HL-60/S4 treated with retinoic acid at 250 ng/mL for 4 days and 3 days (cell line): ENCODE results near the gene PRELP.
"Not testable (repeated sequence)": the region's sequence is repeated elsewhere in the genome, so short reads cannot be mapped to it uniquely, and the experiment has no call there.

ENCODE experiments used
- in situ Hi-C: fragments of 300-500 bp; cut with MboI; formaldehyde crosslinking; loops from 2 replicates; pipeline ENCODE4 v1.7.0; 2022; ENCODE audit warnings: low sequenced_read_pairs

PRELP gene

DNA sequence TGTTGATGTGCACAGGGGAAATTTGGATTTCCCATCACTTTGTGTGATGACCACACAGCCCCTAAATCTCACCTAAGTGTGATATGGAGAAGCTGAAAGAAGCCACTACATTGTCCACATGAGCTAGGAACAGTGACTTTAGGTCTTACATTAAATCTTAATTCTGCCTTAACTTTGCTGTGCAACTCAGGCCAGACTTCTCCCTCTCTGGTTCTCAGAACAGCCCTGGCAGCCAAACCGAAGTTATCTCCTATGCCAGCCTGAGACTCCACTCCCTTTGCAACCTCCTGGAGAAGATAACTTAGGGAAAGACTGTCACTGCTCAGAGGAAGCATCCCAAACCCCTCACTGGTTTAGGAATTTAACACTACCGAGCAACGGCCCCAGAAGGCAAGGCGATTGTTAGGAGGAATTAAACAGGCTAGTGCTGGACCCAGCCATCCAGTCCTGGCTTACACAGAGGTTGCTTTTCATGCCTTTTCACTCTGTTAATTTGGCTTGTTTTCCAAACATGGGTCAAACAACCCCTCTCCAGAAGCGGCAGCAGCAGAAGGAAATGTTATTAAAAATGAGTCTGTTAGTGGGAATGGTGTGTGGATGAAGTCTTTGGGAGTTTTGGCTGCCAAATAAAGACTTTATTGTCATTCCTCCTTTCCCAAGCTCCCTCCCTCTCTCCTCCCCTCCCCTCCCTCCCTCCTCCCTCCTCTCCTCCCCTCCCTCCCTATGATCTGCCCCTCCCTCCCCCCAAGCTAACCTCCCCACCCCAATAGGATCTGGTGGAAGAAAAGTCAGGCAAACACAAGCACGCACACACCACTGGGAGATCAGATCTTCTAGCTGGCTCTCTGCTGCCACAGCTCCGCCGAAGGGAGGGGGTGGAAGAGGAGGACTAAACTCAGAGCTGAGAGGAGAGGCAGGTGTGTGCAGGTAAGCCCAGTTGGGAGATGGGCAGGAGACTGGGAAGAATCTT is at the start of gene PRELP:
Gene PRELP (plus strand): TSS at position 795 of the 970 bp plus-strand sequence. CDS start 7,379 bp downstream, outside the sequence.
- in situ Hi-C loops = loop anchor here (25.0 kb wide), 1 partner anchor 438 kb away; the partner anchor contains the start of gene PPFIA4

DNA sequence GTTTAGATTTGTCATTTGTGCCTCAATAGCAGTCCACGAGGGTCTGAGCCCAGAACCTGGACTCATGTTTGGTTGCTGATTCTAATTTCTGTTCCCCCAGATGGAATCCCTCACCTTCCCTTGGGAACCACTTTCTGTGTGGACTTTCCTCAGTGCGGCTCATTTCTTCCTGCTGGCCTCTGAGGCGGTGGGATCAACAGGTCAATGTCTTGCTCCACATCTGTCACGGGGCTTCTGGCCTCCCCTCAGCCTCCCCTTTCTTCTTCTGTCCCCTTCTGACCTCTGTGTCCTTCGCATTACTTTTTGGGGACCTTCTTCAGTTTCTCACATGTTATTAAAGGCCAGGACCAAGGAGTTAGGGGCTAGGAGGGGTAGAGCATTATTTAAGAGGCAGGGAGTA is 49.2 kb upstream of the PRELP start:
- in situ Hi-C loops = no loop called here

GRCh38 chr1:203426870-203427269 is 48.7 kb upstream of the PRELP start:
- in situ Hi-C loops = no loop called here

GRCh38 chr1:203427451-203427850 is 48.2 kb upstream of the PRELP start:
- in situ Hi-C loops = no loop called here

- in situ Hi-C loops = no loop called here
Observed at GRCh38 chr1:203428981-203429599, 46.5 kb upstream of the PRELP start.

- in situ Hi-C loops = no loop called here
Observed at GRCh38 chr1:203435615-203436014, 40.0 kb upstream of the PRELP start.

DNA sequence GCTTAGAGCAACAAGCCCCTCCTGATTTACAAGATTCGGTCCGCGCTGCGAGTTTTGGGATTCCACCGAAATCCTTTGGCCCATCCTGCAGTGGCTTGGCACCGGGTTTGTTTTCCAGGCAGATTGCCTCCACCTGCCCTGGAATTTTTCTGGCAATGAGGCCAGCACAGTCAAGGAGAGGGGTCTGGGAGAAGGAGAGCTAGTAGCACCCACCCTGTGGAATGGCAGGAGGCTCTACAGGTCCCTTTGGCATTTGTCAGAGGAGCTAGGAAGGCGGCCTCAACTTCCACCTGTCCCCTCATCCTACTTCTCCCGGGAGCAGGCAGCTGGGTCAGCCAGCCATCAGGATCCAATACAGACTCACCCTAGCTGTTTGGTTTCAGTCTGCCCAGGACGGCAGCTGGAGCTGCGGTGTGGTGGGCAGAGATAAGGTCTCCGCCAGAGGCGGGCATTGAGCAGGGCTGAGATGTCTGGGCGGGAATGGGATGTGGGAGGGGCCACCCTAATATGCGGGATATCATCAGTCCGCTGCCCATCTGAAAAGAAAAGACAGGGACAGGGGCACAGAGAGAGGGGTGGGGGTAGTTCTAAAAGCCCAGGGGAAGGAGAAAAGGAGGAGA is 37.8 kb upstream of the PRELP start:
- in situ Hi-C loops = no loop called here

DNA sequence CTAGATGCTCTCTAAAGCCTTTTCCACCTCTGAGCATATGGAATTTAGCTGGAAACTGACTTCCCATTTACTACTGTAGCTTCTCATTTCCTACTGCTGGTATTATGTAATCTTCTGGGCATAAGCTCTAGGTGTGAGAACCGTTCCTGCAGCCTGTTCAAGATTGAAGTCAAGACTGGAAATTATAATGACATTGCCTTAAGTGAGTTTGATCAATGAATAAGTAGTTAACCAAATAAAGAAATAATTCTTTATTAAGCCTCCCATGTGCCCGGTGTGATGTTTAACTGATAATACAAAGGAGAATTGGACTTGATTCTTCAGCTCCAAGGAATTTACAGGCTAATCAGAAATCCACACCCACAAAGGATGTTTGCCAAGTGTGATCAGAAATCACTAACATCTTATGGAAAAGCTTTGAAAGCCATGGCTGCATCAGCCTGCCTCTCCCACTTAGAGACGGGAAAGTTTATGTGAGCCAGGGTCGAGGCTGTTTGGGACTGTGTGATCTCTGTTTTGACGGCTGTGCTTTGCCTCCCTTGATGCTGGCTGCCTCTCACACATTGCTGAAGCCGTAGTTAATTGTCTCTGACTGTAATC is 36.4 kb upstream of the PRELP start:
- in situ Hi-C loops = no loop called here

DNA sequence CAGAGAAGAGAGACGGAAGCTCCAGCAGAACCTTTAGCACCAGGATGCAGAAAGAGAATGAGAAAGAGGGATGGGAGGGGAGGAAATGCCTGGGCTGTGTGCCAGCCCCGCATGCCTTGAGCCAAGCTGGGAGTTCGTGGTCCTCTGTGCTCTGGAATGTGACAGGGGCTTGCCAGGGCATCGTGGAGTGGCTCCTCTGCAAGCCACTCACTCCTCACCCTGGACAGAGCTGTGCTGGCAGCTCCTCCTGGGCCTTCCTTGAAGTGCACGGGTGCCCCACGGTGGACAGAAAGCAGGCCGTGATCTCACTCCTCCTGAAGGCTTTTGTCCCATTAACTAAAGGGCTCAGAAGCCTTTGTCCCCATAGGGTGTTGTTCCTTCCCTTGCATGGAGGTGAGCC is 34.8 kb upstream of the PRELP start:
- in situ Hi-C loops = no loop called here

DNA sequence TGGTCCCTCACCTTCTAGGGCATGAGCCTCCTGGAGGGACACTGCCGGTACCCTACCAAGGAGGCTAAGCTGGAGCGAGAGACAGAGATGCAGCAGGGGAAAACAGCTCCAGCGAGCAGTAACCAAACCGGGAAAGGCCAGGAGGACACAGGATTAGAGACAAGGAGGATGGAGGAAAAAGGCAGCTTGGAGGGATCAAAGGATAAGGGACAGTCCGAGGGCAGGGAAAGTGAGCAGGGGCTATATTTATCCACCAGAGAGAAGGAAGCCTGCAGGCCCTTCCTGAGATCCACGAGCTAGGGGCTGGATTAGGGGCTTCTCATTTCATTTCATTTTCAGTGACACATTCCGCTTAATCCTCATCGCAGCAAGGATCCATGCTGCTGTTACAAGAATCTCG is 33.8 kb upstream of the PRELP start:
- in situ Hi-C loops = no loop called here

DNA sequence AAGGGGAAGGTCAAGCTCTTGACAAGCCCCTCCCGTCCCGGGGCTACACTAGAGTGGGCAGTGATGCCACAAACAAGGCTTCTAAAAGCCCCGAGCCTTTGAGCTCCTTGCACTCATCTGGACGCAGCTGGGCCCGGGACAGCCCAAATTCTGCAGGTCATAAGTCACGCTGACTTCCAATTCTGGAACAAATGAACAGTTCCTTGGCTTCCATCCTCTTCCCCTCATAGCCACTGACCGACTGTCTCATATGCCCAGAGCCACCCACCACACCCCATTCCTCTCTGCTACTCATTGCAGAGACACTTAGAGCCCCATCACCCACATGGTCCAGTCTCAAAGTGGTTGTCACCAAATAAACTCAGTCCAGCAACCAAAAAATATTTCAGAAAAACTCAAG is 32.8 kb upstream of the PRELP start:
- in situ Hi-C loops = no loop called here

DNA sequence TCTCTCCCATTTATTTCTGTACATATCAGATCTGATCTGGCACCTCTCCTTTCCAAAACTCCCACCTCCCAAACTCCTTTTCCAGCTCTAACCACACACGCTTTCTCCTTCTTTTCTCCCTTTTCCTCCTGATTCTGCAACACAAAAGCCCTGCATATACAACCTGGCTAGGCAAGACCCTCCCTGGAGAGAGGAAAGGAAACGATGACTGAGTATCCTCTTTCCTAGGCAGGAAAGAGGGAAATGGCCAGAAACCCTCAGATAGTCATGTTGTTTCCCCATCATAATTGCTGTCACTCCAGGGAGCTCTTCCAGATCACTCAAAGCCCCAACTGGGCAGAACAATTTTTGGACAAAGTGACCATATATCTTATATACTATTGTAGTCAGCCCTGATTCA is 32.3 kb upstream of the PRELP start:
- in situ Hi-C loops = no loop called here

DNA sequence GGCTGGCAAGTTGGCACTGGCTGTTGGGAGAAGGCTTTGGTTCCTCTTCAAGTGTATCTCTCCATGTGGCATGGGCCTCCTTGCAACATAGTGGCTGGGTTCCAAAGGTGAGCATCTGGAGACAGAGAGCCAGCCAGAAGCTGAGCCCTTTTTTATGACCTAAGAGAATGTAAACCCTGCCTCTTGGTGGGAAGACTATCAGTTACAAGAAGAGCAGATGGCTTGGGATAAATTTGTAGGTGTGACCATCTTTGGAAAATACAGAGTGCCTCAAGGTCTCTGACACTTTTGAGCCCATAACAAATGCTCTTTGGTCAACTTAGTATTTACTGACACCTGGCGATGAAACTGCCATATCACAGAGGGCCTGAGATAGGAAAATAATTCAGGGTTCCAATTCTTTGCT is 31.4 kb upstream of the PRELP start:
- in situ Hi-C loops = no loop called here

DNA sequence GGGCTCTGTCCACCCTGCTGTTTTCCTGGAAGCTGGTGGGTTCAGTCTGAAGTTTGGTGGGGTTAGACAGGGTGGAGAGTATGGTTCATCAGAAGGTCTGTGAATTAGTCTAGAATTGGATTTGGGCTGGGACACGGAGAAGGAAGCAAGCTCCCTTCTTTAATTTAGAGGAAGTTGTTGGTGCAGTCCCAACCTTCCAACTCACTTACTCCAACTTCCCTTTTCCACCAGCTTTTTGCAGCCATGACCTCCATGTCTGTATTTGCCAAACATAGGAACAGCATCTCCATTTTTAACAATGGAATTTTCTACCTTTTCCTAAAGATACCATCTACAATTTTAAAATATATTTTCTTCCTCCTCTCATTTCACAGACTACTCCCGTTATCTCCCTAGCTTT is 28.5 kb upstream of the PRELP start:
- in situ Hi-C loops = no loop called here

GRCh38 chr1:203447598-203447997 is 28.0 kb upstream of the PRELP start:
- in situ Hi-C loops = not testable (repeated sequence)

DNA sequence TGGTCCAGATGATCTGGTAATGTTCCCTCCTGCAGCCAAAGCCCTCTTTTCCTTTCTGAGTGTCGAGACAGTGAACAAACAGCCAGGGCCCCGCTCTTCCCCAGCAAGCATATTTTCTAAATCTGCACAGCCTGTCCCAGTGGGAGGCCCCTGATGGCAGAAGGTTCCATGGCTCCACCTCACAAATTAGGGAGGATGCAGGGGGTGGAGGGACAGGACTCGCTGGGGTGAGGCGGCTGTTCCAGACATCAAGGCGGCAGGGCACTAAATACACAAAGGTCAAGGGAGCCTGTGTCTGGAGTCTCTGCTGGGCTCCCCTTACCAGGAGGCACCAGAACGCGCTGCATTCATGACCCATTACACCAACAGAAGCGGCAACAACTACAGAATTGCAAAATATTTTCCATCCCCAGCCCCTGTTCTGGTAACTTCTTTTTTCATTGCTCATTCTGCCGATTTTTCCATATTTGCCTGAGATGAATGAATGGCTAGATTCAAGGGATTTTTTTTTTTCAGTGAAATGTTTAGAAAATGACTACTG is 27.0 kb upstream of the PRELP start:
- in situ Hi-C loops = no loop called here

GRCh38 chr1:203450001-203450400 is 25.6 kb upstream of the PRELP start:
- in situ Hi-C loops = no loop called here

GRCh38 chr1:203450479-203451149 is 25.0 kb upstream of the PRELP start:
- in situ Hi-C loops = no loop called here

GRCh38 chr1:203451836-203452784 is 23.5 kb upstream of the PRELP start:
- in situ Hi-C loops = no loop called here
